Activated naive CD8-positive, alpha-beta T cell (primary cell): ENCODE data around the gene TCF21.

Experiments
- H3K27ac Mint-ChIP-seq: one replicate; pipeline ENCODE4 v1.8.0; 2021; ENCODE audit warnings: mixed read lengths
- H3K27me3 Mint-ChIP-seq: one replicate; pipeline ENCODE4 v1.8.0; 2021; ENCODE audit warnings: mixed read lengths
- H3K36me3 Mint-ChIP-seq: one replicate; pipeline ENCODE4 v1.8.0; 2021; ENCODE audit warnings: mixed read lengths
- H3K4me1 Mint-ChIP-seq: one replicate; pipeline ENCODE4 v1.8.0; 2021; ENCODE audit warnings: low read depth, mixed read lengths
- H3K4me3 Mint-ChIP-seq: one replicate; pipeline ENCODE4 v1.8.0; 2021; ENCODE audit warnings: mild to moderate bottlenecking, mixed read lengths
- H3K9me3 Mint-ChIP-seq: one replicate; pipeline ENCODE4 v1.8.0; 2021; ENCODE audit warnings: low read depth, mixed read lengths

The TCF21 gene

DNA sequence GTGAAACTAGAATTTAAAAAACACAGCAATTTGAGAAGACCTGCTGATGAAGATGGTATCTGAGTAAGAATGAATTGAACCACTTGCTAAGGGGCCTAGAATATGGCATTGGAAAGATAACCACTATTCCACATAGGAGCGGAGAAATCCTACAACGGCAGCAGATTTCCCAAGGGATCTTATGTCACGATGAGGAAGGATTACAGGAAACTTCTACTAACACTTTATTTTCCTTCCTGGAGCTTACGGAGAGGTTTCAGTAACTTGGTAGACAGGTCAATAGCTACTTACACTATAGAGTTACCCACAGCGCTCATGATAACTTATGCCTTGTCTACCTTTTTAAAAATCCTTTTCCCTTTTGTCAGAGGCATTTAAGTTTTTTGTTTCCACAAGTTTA lies 11.8 kb upstream of the TCF21 start:
- Mint-ChIP-seq H3K27me3 (peaks cover 19% of the 10 kb centered on the region), H3K36me3 (no peaks in the 10 kb centered on the region), H3K9me3 (no peaks in the 10 kb centered on the region), H3K27ac (no peak overlapping the region), H3K4me3 (no peak overlapping the region), H3K4me1 (no peaks in the 10 kb centered on the region)

- Mint-ChIP-seq H3K27ac (no peak overlapping the region), H3K4me3 (no peak overlapping the region), H3K4me1 (no peaks in the 10 kb centered on the region), H3K36me3 (no peaks in the 10 kb centered on the region), H3K27me3 (peaks cover 22% of the 10 kb centered on the region), H3K9me3 (no peaks in the 10 kb centered on the region)
Observed at GRCh38 chr6:133880006-133880405, 8.9 kb upstream of the TCF21 start.

GRCh38 chr6:133880896-133881295 lies 8.0 kb upstream of the TCF21 start:
- Mint-ChIP-seq H3K4me3 (no peak overlapping the region), H3K27me3 (peaks cover 19% of the 10 kb centered on the region), H3K4me1 (no peaks in the 10 kb centered on the region), H3K9me3 (no peaks in the 10 kb centered on the region), H3K27ac (no peak overlapping the region), H3K36me3 (no peaks in the 10 kb centered on the region)

GRCh38 chr6:133886104-133886775 lies 2.7 kb upstream of the TCF21 start:
- H3K4me1 Mint-ChIP-seq = peaks cover 27% of the 10 kb centered on the region
- no peak overlapping the region for H3K4me3 Mint-ChIP-seq
- H3K27ac Mint-ChIP-seq = no peak overlapping the region
- H3K27me3 Mint-ChIP-seq = peaks cover 50% of the 10 kb centered on the region
- no peaks in the 10 kb centered on the region for H3K9me3 Mint-ChIP-seq
- H3K36me3 Mint-ChIP-seq = no peaks in the 10 kb centered on the region

DNA sequence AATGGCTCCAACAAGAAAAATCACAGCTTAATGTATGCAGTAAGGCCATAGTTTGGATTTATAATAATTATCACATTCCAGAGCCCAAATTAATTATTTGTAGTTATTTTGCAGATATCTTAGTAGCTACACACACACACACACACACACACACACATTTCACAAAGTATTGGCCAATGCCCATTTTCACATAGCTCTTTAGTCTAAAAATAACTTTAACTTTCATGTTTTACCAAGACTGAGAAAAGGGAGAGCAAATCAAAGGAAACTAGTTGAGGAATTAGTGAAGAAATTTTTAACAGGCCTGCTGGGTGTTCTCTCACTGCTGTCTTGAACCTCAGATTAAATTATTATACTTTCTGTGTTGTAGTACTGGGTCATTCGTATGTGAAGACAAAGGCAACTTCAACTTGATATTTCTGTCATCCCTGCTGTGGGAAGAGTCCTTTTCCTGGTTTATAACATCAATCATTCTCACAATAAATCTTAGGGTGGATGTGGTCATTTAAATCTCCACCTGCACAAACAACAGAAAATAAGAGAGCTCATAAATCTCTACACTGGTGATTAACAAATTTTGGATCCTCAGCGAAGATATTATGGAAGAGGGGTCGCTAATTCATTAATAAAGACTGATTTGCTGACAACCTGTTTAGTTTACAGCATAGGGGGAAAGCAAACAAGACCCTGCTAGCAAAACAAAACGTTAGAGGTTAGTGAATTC lies 1.6 kb upstream of the TCF21 start:
- no peaks in the 10 kb centered on the region for H3K36me3 Mint-ChIP-seq
- H3K27me3 Mint-ChIP-seq = peaks cover 53% of the 10 kb centered on the region
- no peaks in the 10 kb centered on the region for H3K9me3 Mint-ChIP-seq
- H3K4me1 Mint-ChIP-seq = peaks cover 33% of the 10 kb centered on the region
- no peak overlapping the region for H3K4me3 Mint-ChIP-seq
- no peak overlapping the region for H3K27ac Mint-ChIP-seq

DNA sequence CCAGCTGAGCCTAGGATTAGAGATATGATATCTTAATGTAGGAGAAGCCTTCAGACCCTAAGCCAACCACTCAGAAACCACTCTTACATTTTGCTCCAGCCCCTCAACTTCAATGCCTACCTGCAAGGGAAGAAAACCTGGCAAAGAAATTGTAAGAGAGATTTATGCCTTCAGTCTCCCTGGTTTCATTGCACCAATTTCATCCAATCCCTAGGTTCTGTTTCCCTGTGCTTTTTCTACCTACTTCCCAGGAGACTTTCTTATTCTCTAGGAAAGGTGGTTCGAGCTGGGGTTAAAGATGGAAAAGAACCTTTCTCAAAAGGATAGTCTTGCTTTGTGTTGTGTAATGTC lies 1.1 kb upstream of the TCF21 start:
- Mint-ChIP-seq H3K4me1 (peaks cover 38% of the 10 kb centered on the region), H3K27me3 (peaks cover 54% of the 10 kb centered on the region), H3K4me3 (no peak overlapping the region), H3K36me3 (no peaks in the 10 kb centered on the region), H3K9me3 (no peaks in the 10 kb centered on the region), H3K27ac (no peak overlapping the region)

GRCh38 chr6:133889557-133890403 lies 867 bp downstream of the TCF21 start:
- Mint-ChIP-seq H3K9me3 (no peaks in the 10 kb centered on the region), H3K27ac (no peak overlapping the region), H3K27me3 (peaks cover 59% of the 10 kb centered on the region), H3K4me1 (peaks cover 48% of the 10 kb centered on the region), H3K4me3 (peak overlapping the region; percentile 73), H3K36me3 (no peaks in the 10 kb centered on the region)

GRCh38 chr6:133890711-133891148 lies 1.8 kb downstream of the TCF21 start:
- peaks cover 64% of the 10 kb centered on the region for H3K27me3 Mint-ChIP-seq
- no peak overlapping the region for H3K27ac Mint-ChIP-seq
- peaks cover 48% of the 10 kb centered on the region for H3K4me1 Mint-ChIP-seq
- peak overlapping the region; percentile 85 for H3K4me3 Mint-ChIP-seq
- no peaks in the 10 kb centered on the region for H3K36me3 Mint-ChIP-seq
- no peaks in the 10 kb centered on the region for H3K9me3 Mint-ChIP-seq

DNA sequence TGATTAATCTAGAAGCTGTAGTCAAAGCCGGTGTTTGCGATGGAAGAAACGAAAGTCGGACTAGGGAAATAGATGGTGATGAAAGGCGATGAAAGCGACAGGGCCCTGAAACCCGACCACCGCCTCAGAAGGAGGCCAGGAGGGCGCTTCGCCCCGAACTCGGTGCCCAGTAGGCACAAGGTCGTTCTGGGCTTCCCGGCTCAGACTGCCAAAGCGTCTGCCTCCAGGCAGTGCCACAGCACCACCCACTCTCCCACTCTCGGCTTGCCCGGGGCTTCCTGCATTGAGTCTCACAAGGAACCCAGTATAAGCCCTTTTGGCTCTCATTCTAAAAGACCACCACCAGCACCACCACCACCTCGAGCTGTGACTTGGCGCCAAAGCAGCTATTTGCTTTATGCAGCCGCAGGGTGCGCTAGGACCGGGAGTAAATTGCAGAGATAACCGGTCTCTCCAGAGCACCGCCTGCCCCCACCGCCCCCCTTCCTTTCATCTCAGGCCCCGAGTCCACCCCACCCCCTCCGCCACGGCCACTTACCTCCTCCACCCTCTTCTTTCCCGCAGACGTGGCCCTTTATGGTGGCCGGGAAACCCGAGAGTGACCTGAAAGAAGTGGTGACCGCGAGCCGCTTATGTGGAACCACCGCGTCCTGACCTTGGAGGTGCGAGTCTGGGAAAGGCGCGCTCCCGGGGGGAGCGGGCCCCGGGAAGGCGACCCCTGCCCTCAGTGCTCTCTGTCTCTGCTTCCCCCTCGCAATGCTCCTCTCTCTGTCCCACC lies 2.4 kb downstream of the TCF21 start:
- Mint-ChIP-seq H3K27me3 (peaks cover 63% of the 10 kb centered on the region), H3K36me3 (no peaks in the 10 kb centered on the region), H3K9me3 (no peaks in the 10 kb centered on the region), H3K4me1 (peaks cover 48% of the 10 kb centered on the region), H3K27ac (no peak overlapping the region), H3K4me3 (peak overlapping the region; percentile 85)

GRCh38 chr6:133891927-133892812 lies 3.3 kb downstream of the TCF21 start:
- no peaks in the 10 kb centered on the region for H3K36me3 Mint-ChIP-seq
- H3K27me3 Mint-ChIP-seq = peaks cover 62% of the 10 kb centered on the region
- no peak overlapping the region for H3K27ac Mint-ChIP-seq
- H3K4me1 Mint-ChIP-seq = peaks cover 48% of the 10 kb centered on the region
- H3K9me3 Mint-ChIP-seq = no peaks in the 10 kb centered on the region
- H3K4me3 Mint-ChIP-seq = peak overlapping the region; percentile 85

DNA sequence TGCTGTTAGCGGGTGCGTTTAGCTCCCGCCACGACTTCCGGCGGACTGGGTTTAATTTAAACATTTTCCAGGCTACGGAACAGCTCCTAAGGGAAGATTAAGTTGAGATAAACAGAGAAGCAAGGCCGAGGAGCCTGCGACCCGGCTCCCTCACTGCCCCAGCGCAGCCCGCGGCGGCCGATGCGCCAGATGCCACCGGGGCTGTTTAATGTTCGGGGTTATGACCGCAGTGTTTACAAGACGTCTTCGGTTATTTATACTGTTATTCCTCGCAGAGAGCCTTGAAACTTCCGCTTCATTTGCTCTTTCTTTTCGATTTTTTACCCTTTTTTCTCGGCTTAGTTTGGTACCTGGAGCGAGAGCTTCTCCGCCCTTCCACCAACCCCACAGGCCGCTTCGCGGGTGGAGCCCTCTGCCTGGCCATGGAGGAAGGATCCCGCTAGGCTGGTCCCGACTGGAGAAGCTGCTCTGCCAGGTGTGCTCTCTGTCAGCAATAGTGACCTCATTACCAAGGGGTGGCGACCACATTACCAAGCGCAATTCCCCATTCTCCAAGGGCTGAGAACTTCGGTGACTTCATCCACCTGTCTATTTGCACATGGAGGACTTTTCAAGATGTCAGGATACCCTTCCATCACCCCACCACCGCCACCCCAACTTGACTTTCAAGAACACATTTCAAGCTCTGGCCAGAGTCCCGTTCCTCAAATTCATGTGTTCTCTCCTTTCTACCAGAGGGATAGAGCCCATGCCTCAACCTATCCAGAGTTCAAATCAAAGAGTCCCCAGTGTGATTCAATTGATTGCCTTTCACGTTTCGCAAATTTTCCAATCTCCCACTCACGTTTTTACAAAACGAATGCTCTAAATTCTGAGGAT lies 4.1 kb downstream of the TCF21 start:
- Mint-ChIP-seq H3K27me3 (peaks cover 58% of the 10 kb centered on the region), H3K36me3 (no peaks in the 10 kb centered on the region), H3K4me3 (peak overlapping the region; percentile 58), H3K27ac (no peak overlapping the region), H3K9me3 (no peaks in the 10 kb centered on the region), H3K4me1 (peaks cover 48% of the 10 kb centered on the region)

DNA sequence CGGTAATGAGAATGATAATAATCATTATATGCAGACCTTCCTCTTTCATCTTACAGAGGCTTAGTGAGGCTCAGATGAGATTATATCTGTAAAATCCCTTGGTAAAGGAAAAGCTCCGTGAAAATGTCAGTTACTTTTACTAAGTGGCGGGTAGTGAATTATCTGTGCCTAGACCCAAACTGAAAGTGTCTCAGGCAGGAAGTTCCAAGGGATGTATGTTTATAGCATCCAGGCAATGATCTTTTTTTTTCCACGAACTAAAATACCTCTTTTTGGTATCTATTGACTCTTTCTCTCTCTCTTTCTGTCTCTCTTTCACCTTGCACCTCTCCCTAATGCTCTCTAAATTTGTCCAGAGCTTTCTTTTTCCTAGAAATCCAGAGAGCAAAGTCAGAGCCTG lies 5.0 kb downstream of the TCF21 start:
- no peaks in the 10 kb centered on the region for H3K36me3 Mint-ChIP-seq
- peaks cover 40% of the 10 kb centered on the region for H3K4me1 Mint-ChIP-seq
- H3K27ac Mint-ChIP-seq = no peak overlapping the region
- H3K9me3 Mint-ChIP-seq = no peaks in the 10 kb centered on the region
- peak overlapping the region; percentile 9 for H3K4me3 Mint-ChIP-seq
- H3K27me3 Mint-ChIP-seq = peaks cover 56% of the 10 kb centered on the region

GRCh38 chr6:133894369-133894768 lies 5.5 kb downstream of the TCF21 start:
- Mint-ChIP-seq H3K27me3 (peaks cover 57% of the 10 kb centered on the region), H3K9me3 (no peaks in the 10 kb centered on the region), H3K4me1 (peaks cover 35% of the 10 kb centered on the region), H3K27ac (no peak overlapping the region), H3K36me3 (no peaks in the 10 kb centered on the region), H3K4me3 (no peak overlapping the region)
